ENCODE results near the gene COX18. TPM values are rescaled to one million over a fixed set of nuclear protein-coding genes. Genes with fewer than 3 reads are reported as not detected.

COX18 gene
- polyA plus RNA-seq, 2 of the 4 experiments (the other 2 are of a cell fraction): 9.7 to 17.6 TPM

DNA sequence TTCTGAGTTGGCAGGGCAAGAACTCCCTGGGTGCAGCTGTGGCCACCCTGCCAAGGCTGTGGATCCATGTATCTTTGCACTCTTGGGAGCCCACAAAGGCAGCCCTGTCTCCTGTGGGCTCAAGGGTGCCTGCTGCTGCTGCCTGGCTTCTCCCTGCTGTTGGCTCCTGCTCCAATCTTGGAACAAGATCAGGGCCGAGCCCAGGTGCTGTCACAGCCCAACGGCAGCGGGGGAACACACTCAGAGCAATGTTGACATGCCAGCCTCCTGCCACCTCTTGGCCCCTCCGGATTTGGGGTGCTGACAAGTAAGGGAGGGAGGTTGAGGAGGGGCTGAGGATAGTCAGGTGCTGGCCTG, 57.9 kb downstream of the COX18 start:
- 61% methylated on average over 4 of the region's 4 CpGs for WGBS (ENCODE audit: missing lambda C conversion rate)
- POLR2A ChIA-PET: no interaction called here

DNA sequence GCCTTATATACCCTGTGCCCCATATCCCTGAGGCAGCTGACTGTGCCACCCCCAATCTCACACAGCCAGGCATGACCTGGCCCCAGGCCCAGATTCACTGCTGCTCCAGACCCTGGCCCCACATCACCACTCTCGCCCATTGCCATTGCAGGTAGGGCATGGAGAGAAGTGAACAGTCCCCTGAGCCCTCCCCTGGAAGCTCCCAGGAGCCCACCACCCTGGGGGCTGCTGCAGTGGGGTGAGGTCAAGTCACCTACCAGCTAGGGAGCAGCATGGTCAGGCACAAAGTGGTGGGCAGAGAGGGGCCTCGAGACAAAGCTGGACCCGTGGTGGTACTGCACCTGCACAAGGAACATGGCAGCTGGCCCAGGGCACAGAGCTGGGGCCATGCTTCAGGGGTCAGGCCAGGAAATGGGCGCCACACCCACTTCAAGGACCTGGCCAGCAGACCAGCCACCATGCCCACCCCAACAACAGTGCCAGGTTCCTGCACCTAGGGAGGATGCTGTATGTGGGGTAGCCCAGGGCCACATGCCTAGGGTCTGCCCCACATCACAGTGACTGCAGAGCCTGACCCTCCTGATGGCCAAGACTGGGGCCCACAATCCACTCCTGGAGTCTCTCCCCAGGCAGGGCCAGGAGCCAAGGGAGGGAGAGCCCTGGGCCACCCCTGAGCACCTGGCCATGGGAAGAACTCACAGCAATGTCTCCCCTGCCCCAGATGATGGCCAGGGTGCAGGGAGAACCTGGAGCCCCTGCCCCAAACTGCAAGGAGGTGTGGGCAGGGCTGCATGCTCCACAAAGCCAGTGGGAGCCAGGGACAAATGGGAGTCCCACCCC, 58.5 kb downstream of the COX18 start:
- Histone ChIP-seq H3K4me3 (no peak overlapping the region), H3K9me3 (no peaks in the 10 kb centered on the region), H3K27ac (no peak overlapping the region), H3K4me2 (no peak overlapping the region), H3K4me1 (no peaks in the 10 kb centered on the region)
- ChIA-PET CTCF (no interaction called here), POLR2A (no interaction called here)
- no peak for ATAC-seq
- no peak for DNase-seq (ENCODE audit: low read depth in 1 of 2, low spot score in 1 of 2)
- no peak for FAIRE-seq
- TF ChIP-seq CHD4 (IDR thresholded peaks at IDR 0.05; ENCODE audit: borderline replicate concordance): no peak
- no peak for TF ChIP-seq FOSL2 (IDR thresholded peaks at IDR 0.05)
- no peak for TF ChIP-seq FOSL2 (CRISPR knock-in tag; IDR thresholded peaks at IDR 0.05)
- 80% methylated on average over 1 of the region's 4 CpGs for WGBS (ENCODE audit: missing lambda C conversion rate)

More for the DNA sequence above, 57.9 kb downstream of the COX18 start:
- FAIRE-seq: no peak
- no peaks in the 10 kb centered on the region for H3K9me3 ChIP-seq
- CTCF ChIA-PET: no interaction called here
- TF ChIP-seq, protein P1, sequence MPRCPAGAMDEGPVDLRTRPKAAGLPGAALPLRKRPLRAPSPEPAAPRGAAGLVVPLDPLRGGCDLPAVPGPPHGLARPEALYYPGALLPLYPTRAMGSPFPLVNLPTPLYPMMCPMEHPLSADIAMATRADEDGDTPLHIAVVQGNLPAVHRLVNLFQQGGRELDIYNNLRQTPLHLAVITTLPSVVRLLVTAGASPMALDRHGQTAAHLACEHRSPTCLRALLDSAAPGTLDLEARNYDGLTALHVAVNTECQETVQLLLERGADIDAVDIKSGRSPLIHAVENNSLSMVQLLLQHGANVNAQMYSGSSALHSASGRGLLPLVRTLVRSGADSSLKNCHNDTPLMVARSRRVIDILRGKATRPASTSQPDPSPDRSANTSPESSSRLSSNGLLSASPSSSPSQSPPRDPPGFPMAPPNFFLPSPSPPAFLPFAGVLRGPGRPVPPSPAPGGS (IDR thresholded peaks at IDR 0.05): no peak
- no peak for TF ChIP-seq RFX5 (IDR thresholded peaks at IDR 0.05)
- no peak for TF ChIP-seq FOSL2 (IDR thresholded peaks at IDR 0.05)
- TF ChIP-seq FOSL2 (CRISPR knock-in tag; IDR thresholded peaks at IDR 0.05): no peak
- no peak for TF ChIP-seq HOXB5 (CRISPR knock-in tag; IDR thresholded peaks at IDR 0.05)
- ATAC-seq: no peak
- H3K4me1 ChIP-seq: no peaks in the 10 kb centered on the region
- H3K4me2 ChIP-seq: no peak overlapping the region
- no peak for DNase-seq (ENCODE audit: low read depth in 1 of 2, low spot score in 1 of 2)
- H3K27ac ChIP-seq: no peak overlapping the region
- H3K4me3 ChIP-seq: no peak overlapping the region

DNA sequence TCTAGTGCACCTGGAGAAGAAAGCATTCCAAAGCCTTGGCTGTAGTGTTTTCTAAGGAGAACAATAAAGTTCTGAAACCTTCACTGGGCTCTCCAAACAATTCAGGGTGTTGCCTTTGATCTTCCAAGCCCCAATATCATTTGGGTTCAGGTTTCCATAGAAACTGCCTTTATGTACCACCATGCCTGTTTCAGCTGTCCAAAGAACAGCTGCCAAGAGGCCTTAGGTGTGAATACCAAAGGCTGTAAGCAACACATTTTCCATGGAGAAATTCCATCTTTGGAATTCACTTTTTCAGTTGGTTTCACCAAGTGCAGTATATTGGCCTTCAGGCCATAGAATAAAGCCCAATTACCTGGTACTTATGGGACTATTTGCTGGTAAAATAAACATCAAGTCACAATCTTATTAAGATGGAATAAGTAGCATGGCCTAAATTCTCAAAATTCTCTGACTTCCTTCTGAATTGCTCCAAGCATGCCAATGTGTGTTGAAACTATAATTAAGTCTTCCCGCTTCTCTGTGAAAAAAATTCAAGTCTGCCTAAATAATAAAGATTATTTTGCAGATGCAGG, 61.9 kb downstream of the COX18 start:
- H3K27ac ChIP-seq: no peak overlapping the region
- 70% methylated on average over 1 of the region's 1 CpG for WGBS (ENCODE audit: missing lambda C conversion rate)
- FAIRE-seq (no peak), DNase-seq (ENCODE audit: low read depth in 1 of 2, low spot score in 1 of 2) (no peak), ATAC-seq (no peak)
- POLR2A ChIA-PET: no interaction called here
- no peaks in the 10 kb centered on the region for H3K4me1 ChIP-seq
- CTCF ChIA-PET: interaction anchor here (1.0 kb wide), 1 partner anchor 9 kb away, joined by 7 read pairs; no protein-coding TSS in a partner anchor
- no peak overlapping the region for H3K4me3 ChIP-seq
- H3K4me2 ChIP-seq: no peak overlapping the region
- no peaks in the 10 kb centered on the region for H3K9me3 ChIP-seq
- TF ChIP-seq HDAC2 (IDR thresholded peaks at IDR 0.05) (no peak), GATA3 (IDR thresholded peaks at IDR 0.05; ENCODE audit: borderline replicate concordance) (no peak), ZNF302 (CRISPR knock-in tag; IDR thresholded peaks at IDR 0.05) (no peak), NPAS2 (CRISPR knock-in tag; IDR thresholded peaks at IDR 0.05; ENCODE audit: borderline replicate concordance) (no peak), FOXS1 (CRISPR knock-in tag; IDR thresholded peaks at IDR 0.05) (no peak), SMC3 (IDR thresholded peaks at IDR 0.05) (no peak), EHF (CRISPR knock-in tag; IDR thresholded peaks at IDR 0.05) (no peak), HEYL (CRISPR knock-in tag; IDR thresholded peaks at IDR 0.05) (no peak), HOXA7 (CRISPR knock-in tag; IDR thresholded peaks at IDR 0.05) (no peak), MAZ (IDR thresholded peaks at IDR 0.05; ENCODE audit: borderline replicate concordance, low read depth, low read length) (no peak), JUNB (IDR thresholded peaks at IDR 0.05) (no peak), RNF2 (IDR thresholded peaks at IDR 0.05; ENCODE audit: borderline replicate concordance, low read depth) (no peak), ZFP36 (IDR thresholded peaks at IDR 0.05; ENCODE audit: borderline replicate concordance, partially characterized antibody) (no peak), EHMT2 (IDR thresholded peaks at IDR 0.05; ENCODE audit: low read depth) (no peak)
- TF ChIP-seq, protein P2, sequence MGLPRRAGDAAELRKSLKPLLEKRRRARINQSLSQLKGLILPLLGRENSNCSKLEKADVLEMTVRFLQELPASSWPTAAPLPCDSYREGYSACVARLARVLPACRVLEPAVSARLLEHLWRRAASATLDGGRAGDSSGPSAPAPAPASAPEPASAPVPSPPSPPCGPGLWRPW (IDR thresholded peaks at IDR 0.05): no peak
- TF ChIP-seq, protein P3, sequence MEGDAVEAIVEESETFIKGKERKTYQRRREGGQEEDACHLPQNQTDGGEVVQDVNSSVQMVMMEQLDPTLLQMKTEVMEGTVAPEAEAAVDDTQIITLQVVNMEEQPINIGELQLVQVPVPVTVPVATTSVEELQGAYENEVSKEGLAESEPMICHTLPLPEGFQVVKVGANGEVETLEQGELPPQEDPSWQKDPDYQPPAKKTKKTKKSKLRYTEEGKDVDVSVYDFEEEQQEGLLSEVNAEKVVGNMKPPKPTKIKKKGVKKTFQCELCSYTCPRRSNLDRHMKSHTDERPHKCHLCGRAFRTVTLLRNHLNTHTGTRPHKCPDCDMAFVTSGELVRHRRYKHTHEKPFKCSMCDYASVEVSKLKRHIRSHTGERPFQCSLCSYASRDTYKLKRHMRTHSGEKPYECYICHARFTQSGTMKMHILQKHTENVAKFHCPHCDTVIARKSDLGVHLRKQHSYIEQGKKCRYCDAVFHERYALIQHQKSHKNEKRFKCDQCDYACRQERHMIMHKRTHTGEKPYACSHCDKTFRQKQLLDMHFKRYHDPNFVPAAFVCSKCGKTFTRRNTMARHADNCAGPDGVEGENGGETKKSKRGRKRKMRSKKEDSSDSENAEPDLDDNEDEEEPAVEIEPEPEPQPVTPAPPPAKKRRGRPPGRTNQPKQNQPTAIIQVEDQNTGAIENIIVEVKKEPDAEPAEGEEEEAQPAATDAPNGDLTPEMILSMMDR (IDR thresholded peaks at IDR 0.05): no peak
- TF ChIP-seq, protein P1 (IDR thresholded peaks at IDR 0.05): no peak
- TF ChIP-seq, protein P4, sequence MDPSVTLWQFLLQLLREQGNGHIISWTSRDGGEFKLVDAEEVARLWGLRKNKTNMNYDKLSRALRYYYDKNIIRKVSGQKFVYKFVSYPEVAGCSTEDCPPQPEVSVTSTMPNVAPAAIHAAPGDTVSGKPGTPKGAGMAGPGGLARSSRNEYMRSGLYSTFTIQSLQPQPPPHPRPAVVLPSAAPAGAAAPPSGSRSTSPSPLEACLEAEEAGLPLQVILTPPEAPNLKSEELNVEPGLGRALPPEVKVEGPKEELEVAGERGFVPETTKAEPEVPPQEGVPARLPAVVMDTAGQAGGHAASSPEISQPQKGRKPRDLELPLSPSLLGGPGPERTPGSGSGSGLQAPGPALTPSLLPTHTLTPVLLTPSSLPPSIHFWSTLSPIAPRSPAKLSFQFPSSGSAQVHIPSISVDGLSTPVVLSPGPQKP (IDR thresholded peaks at IDR 0.05; ENCODE audit: low read depth, low read length): no peak
